Endothelial cell of umbilical vein (primary cell): ENCODE results near the gene KIF26B. TPM values are rescaled to one million over a fixed set of nuclear protein-coding genes. Genes with fewer than 3 reads are reported as not detected.
"Not testable (repeated sequence)": the region's sequence is repeated elsewhere in the genome, so short reads cannot be mapped to it uniquely, and the experiment has no call there.

Source experiments
- BruUV-seq: library from RNA; stranded (reverse); fragments of 400-500 nt; replicated peaks from 2 replicates; lab custom pipeline; 2021; lab: Mats Ljungman, UMichigan
- CTCF ChIA-PET: fragments of 300-600, 350-600 bp; sonication (Branson Sonifier 250); formaldehyde crosslinking; loops from one replicate; lab custom pipeline; 2021; ENCODE audit warnings: antibody characterized with exemption, inconsistent platforms; lab: Charles Lee
- POLR2A ChIA-PET: fragments of 300-600, 350-600 bp; sonication (Branson Sonifier 250); formaldehyde crosslinking; loops from one replicate; lab custom pipeline; 2021; ENCODE audit warnings: antibody characterized with exemption, inconsistent platforms; lab: Charles Lee
- DNase-seq: peaks from one replicate; pipeline ENCODE4 v3.0.0-alpha.2; 2011; ENCODE audit warnings: low read depth, low spot score
- FAIRE-seq: peaks from 2 replicates; lab custom pipeline; 2011; peaks lifted over from hg19 to GRCh38; lab: Jason Lieb, UNC
- H2AFZ ChIP-seq: 2 replicates; pipeline ENCODE4 v1.6.0; 2012; ENCODE audit warnings: low read depth, low read length, control low read depth, inconsistent platforms
- H3K27ac ChIP-seq: 2 replicates; pipeline ENCODE4 v1.5.1; 2011; ENCODE audit warnings: low read depth, mild to moderate bottlenecking, control low read depth, low read length, moderate library complexity; ENCODE audit not compliant: insufficient read depth
- H3K27me3 ChIP-seq, 2 experiments: 2 replicates each; pipeline versions ENCODE4 v1.6.0 to v1.6.1; 2011; ENCODE audit warnings: low read length in 2 of 2, mixed read lengths in 1 of 2; ENCODE audit not compliant: control insufficient read depth in 2 of 2, insufficient read depth in 2 of 2
- H3K36me3 ChIP-seq, 2 experiments: 2 replicates in 1 of 2; 3 replicates in 1 of 2; pipeline ENCODE4 v1.5.1; 2011; ENCODE audit warnings: low read length in 2 of 2, mild to moderate bottlenecking in 1 of 2, moderate library complexity in 1 of 2; ENCODE audit not compliant: control insufficient read depth in 2 of 2, insufficient read depth in 2 of 2; ENCODE audit errors: extremely low read depth in 1 of 2
- H3K4me1 ChIP-seq: 3 replicates; pipeline ENCODE4 v1.5.1; 2011; ENCODE audit warnings: mild to moderate bottlenecking, low read length; ENCODE audit not compliant: control insufficient read depth, insufficient read depth; ENCODE audit errors: extremely low read depth
- H3K4me2 ChIP-seq: 2 replicates; pipeline ENCODE4 v1.6.1; 2011; ENCODE audit warnings: low read length, control low read depth, mixed read lengths; ENCODE audit not compliant: insufficient read depth
- H3K4me3 ChIP-seq, 3 experiments: fragments of 200-600 bp in 1 of 3; sonication (generic), shearing (Covaris generic) in 1 of 3; replicated peaks in 1 of 3; 2 replicates each; pipeline ENCODE4 v1.5.1; 2011 to 2016; ENCODE audit warnings: control low read depth in 3 of 3, low read length in 3 of 3, mild to moderate bottlenecking in 2 of 3, inconsistent platforms in 1 of 3, low read depth in 1 of 3, moderate library complexity in 1 of 3; ENCODE audit not compliant: insufficient read depth in 1 of 3
- H3K79me2 ChIP-seq: 2 replicates; pipeline ENCODE4 v1.6.0; 2012; ENCODE audit warnings: low read length, inconsistent platforms; ENCODE audit not compliant: control insufficient read depth, insufficient read depth
- H3K9ac ChIP-seq: replicated peaks from 2 replicates; pipeline ENCODE3; 2011; ENCODE audit warnings: low read length, control low read depth; ENCODE audit not compliant: insufficient read depth; ENCODE audit errors: extremely low read depth
- H3K9me1 ChIP-seq: replicated peaks from 3 replicates; pipeline ENCODE4 v1.6.0; 2011; ENCODE audit warnings: mild to moderate bottlenecking, low read length; ENCODE audit not compliant: control insufficient read depth, insufficient read depth; ENCODE audit errors: extremely low read depth
- H3K9me3 ChIP-seq: replicated peaks from 2 replicates; pipeline ENCODE4 v1.5.1; 2012; ENCODE audit warnings: low read length, inconsistent platforms; ENCODE audit not compliant: control insufficient read depth, insufficient read depth
- H4K20me1 ChIP-seq: replicated peaks from 2 replicates; pipeline ENCODE3; 2011; ENCODE audit warnings: mild to moderate bottlenecking, low read length; ENCODE audit not compliant: control insufficient read depth, insufficient read depth; ENCODE audit errors: extremely low read depth
- CTCF ChIP-seq, 2 donors: IDR thresholded peaks; 1 replicate in 1 of 2; 2 replicates in 1 of 2; pipeline ENCODE4 v1.5.1; 2011; ENCODE audit warnings: low read length in 2 of 2, mild to moderate bottlenecking in 2 of 2, moderate library complexity in 2 of 2, control low read depth in 1 of 2, inconsistent platforms in 1 of 2, low read depth in 1 of 2; ENCODE audit not compliant: insufficient read depth in 1 of 2; ENCODE audit errors: extremely low read depth in 1 of 2
- EZH2 ChIP-seq: IDR thresholded peaks from 2 replicates; pipeline ENCODE4 v1.6.1; 2012; ENCODE audit warnings: borderline replicate concordance, low read depth, mild to moderate bottlenecking, moderate library complexity, low read length, inconsistent platforms; ENCODE audit not compliant: severe bottlenecking
- FOS ChIP-seq: IDR thresholded peaks from 2 replicates; pipeline ENCODE4 v1.6.1; 2011; ENCODE audit warnings: mild to moderate bottlenecking, low read length, moderate library complexity, borderline replicate concordance; ENCODE audit not compliant: insufficient read depth
- GATA2 ChIP-seq: IDR thresholded peaks from 2 replicates; pipeline ENCODE4 v1.7.0; 2011; ENCODE audit warnings: low read depth, mild to moderate bottlenecking, moderate library complexity, mixed read lengths, low read length; ENCODE audit not compliant: insufficient read length, insufficient read depth
- JUN ChIP-seq: IDR thresholded peaks from 2 replicates; pipeline ENCODE4 v1.6.1; 2011; ENCODE audit warnings: borderline replicate concordance, low read depth; ENCODE audit not compliant: insufficient read length, insufficient read depth
- MAX ChIP-seq: IDR thresholded peaks from 2 replicates; pipeline ENCODE4 v1.6.1; 2011; ENCODE audit not compliant: insufficient read depth, insufficient read length
- MYC ChIP-seq: IDR thresholded peaks from one replicate; pipeline ENCODE4 v1.6.1; 2011; ENCODE audit warnings: mild to moderate bottlenecking, low read depth, low read length
- POLR2A ChIP-seq: IDR thresholded peaks from 2 replicates; pipeline ENCODE4 v1.6.1; 2012; ENCODE audit warnings: low read depth, mild to moderate bottlenecking, control low read depth, low read length
- POLR2AphosphoS5 ChIP-seq: IDR thresholded peaks from 2 replicates; pipeline ENCODE4 v1.6.1; 2012; ENCODE audit warnings: low read depth, mild to moderate bottlenecking, control low read depth, low read length, moderate library complexity; ENCODE audit not compliant: insufficient read depth
- dilution Hi-C: fragments of 300-500 bp; cut with MboI; formaldehyde crosslinking; loops from one replicate; pipeline ENCODE4 v1.15.0; 2019; ENCODE audit warnings: low sequenced_read_pairs; ENCODE audit not compliant: extremely low pct_ligation_motif_present
- intact Hi-C: fragments of 100-400 bp; cut with micrococcal nuclease; formaldehyde crosslinking; loops from one replicate; pipeline ENCODE4 v1.10.0; 2022
- polyA plus RNA-seq, 4 experiments: library from polyadenylated mRNA; depleted of rRNA in 3 of 4; stranded (reverse) in 3 of 4; unstranded in 1 of 4; fragments of >200 nt; gene quantifications; 2 replicates each; pipeline versions ENCODE4 v1.2.1 to v1.2.3, GENCODE V29; 2011 to 2012; ENCODE audit warnings: missing spikeins in 1 of 4
- total RNA-seq: library from RNA; stranded (reverse); gene quantifications from 2 replicates; pipeline ENCODE4 v1.2.3, GENCODE V29; 2021

Gene KIF26B
- total and polyA plus RNA-seq, 2 donors (not counting 3 experiments of a cell fraction or from before 2014, with no cell fraction given): 0.04 to 0.49 TPM

- FAIRE-seq (no peak), DNase-seq (no peak)
- no TSS peak for BruUV-seq
- no peaks in the 10 kb centered on the region for H3K79me2 ChIP-seq
- H3K36me3 ChIP-seq: no peaks in the 10 kb centered on the region
- no peaks in the 10 kb centered on the region for H4K20me1 ChIP-seq
- no peak overlapping the region for H2AFZ ChIP-seq
- dilution Hi-C loops (no loop called here), intact Hi-C loops (no loop called here)
- no peaks in the 10 kb centered on the region for H3K27me3 ChIP-seq
- H3K9me1 ChIP-seq: no peaks in the 10 kb centered on the region
- H3K9ac ChIP-seq: no peak overlapping the region
- CTCF ChIA-PET: no interaction called here
- no peaks in the 10 kb centered on the region for H3K4me1 ChIP-seq
- TF ChIP-seq MAX (no peak), JUN (no peak), FOS (no peak), MYC (no peak), EZH2 (no peak), CTCF (IDR thresholded peaks at IDR 0.05; ENCODE audit: extremely low read depth in 1 of 2, insufficient read depth in 1 of 2, low read depth in 1 of 2, low read length in 2 of 2) (no peak), POLR2AphosphoS5 (no peak), GATA2 (no peak), POLR2A (no peak)
- H3K4me3 ChIP-seq: no peak overlapping the region
- no peak overlapping the region for H3K4me2 ChIP-seq
- no peaks in the 10 kb centered on the region for H3K9me3 ChIP-seq
- no peak overlapping the region for H3K27ac ChIP-seq
- POLR2A ChIA-PET: no interaction called here
Observed at GRCh38 chr1:245401881-245402587, 247.2 kb downstream of the KIF26B start.

- H3K36me3 ChIP-seq, FAIRE-seq, H3K9ac ChIP-seq, H3K4me2 ChIP-seq, H2AFZ ChIP-seq, H3K9me1 ChIP-seq, H3K79me2 ChIP-seq, H4K20me1 ChIP-seq, H3K4me3 ChIP-seq, H3K27ac ChIP-seq, DNase-seq, BruUV-seq, POLR2A ChIA-PET, H3K27me3 ChIP-seq, intact Hi-C loops, CTCF ChIA-PET, dilution Hi-C loops, H3K4me1 ChIP-seq, H3K9me3 ChIP-seq: not testable (repeated sequence)
Observed at GRCh38 chr1:245402998-245403397, 248.2 kb downstream of the KIF26B start.
